SK-N-SH (cell line): ENCODE data around the gene PCDHGA11. TPM values are rescaled to one million over a fixed set of nuclear protein-coding genes. Genes with fewer than 3 reads are reported as not detected.

Source experiments
- CTCF ChIA-PET: fragments of 300-600, 350-600 bp; formaldehyde crosslinking; extraction: SDS; loops from one replicate; lab custom pipeline; 2021; lab: Yijun Ruan, JAX
- POLR2A ChIA-PET: fragments of 350-600 bp; sonication (Branson Sonifier 250); formaldehyde crosslinking; extraction: SDS; loops from one replicate; lab custom pipeline; 2020; ENCODE audit warnings: antibody characterized with exemption, inconsistent platforms; lab: Yijun Ruan, JAX
- DNase-seq: peaks from one replicate; pipeline ENCODE4 v3.0.0; 2012
- H2AFZ ChIP-seq: fragments of 200-600 bp; sonication (generic); 2 replicates; pipeline ENCODE4 v1.8.1; 2016; ENCODE audit warnings: antibody characterized with exemption, mild to moderate bottlenecking, low read depth
- H3F3A ChIP-seq: fragments of 200-600 bp; sonication (generic); replicated peaks from 2 replicates; pipeline ENCODE3; 2016; ENCODE audit warnings: antibody characterized with exemption, mild to moderate bottlenecking; ENCODE audit not compliant: insufficient read depth
- H3K27ac ChIP-seq, 2 experiments: fragments of 200-500 bp in 1 of 2; fragments of 200-600 bp in 1 of 2; sonication (Bioruptor generic) in 1 of 2; sonication (generic), shearing (Covaris generic) in 1 of 2; 2 replicates each; pipeline versions ENCODE4 v1.5.1 to v1.6.1; 2014 to 2016; ENCODE audit warnings: low read depth in 2 of 2, inconsistent platforms in 1 of 2, low read length in 1 of 2, mild to moderate bottlenecking in 1 of 2, mixed read lengths in 1 of 2
- H3K27me3 ChIP-seq: fragments of 200-600 bp; sonication (generic), shearing (Covaris generic); 2 replicates; pipeline ENCODE4 v1.6.1; 2016; ENCODE audit warnings: mixed run types; ENCODE audit not compliant: insufficient read depth
- H3K36me3 ChIP-seq, 2 experiments: fragments of 200-500 bp in 1 of 2; fragments of 200-600 bp in 1 of 2; sonication (Bioruptor generic) in 1 of 2; sonication (generic) in 1 of 2; replicated peaks in 1 of 2; 2 replicates each; pipeline versions ENCODE3 to v1.5.1; 2014 to 2016; ENCODE audit warnings: low read length in 1 of 2, mild to moderate bottlenecking in 1 of 2; ENCODE audit not compliant: insufficient read depth in 2 of 2, control insufficient read depth in 1 of 2
- H3K4me1 ChIP-seq, 2 experiments: fragments of 200-500 bp in 1 of 2; fragments of 200-600 bp in 1 of 2; sonication (Bioruptor generic) in 1 of 2; sonication (generic), shearing (Covaris generic) in 1 of 2; 2 replicates each; pipeline versions ENCODE4 v1.5.1 to v1.6.1; 2014 to 2016; ENCODE audit warnings: low read depth in 1 of 2, low read length in 1 of 2, mixed run types in 1 of 2; ENCODE audit not compliant: insufficient read depth in 2 of 2, control insufficient read depth in 1 of 2
- H3K4me2 ChIP-seq: fragments of 200-600 bp; sonication (generic), shearing (Covaris generic); 2 replicates; pipeline ENCODE4 v1.6.1; 2017; ENCODE audit warnings: mixed run types
- H3K4me3 ChIP-seq, 2 experiments: fragments of 200-500 bp in 1 of 2; fragments of 200-600 bp in 1 of 2; sonication (Bioruptor generic) in 1 of 2; sonication (generic), shearing (Covaris generic) in 1 of 2; 2 replicates each; pipeline versions ENCODE4 v1.5.1 to v1.8.1; 2014 to 2016; ENCODE audit warnings: low read depth in 2 of 2, inconsistent platforms in 1 of 2, low read length in 1 of 2, mild to moderate bottlenecking in 1 of 2, mixed read lengths in 1 of 2, moderate library complexity in 1 of 2
- H3K79me2 ChIP-seq: fragments of 200-600 bp; sonication (generic); 2 replicates; pipeline ENCODE4 v1.8.1; 2017; ENCODE audit warnings: mild to moderate bottlenecking; ENCODE audit not compliant: insufficient read depth
- H3K9ac ChIP-seq: fragments of 200-600 bp; sonication (generic); 2 replicates; pipeline ENCODE4 v1.6.1; 2017; ENCODE audit warnings: mixed run types
- H3K9me2 ChIP-seq: fragments of 200-600 bp; sonication (generic); 2 replicates; pipeline ENCODE4 v1.6.1; 2017; ENCODE audit warnings: mixed run types
- H3K9me3 ChIP-seq: fragments of 200-600 bp; sonication (generic); 2 replicates; pipeline ENCODE4 v1.6.1; 2017; ENCODE audit warnings: mixed run types, mild to moderate bottlenecking, moderate library complexity
- H4K20me1 ChIP-seq: fragments of 200-600 bp; sonication (generic); 2 replicates; pipeline ENCODE4 v1.6.1; 2017; ENCODE audit warnings: mild to moderate bottlenecking, mixed run types; ENCODE audit not compliant: insufficient read depth
- EZH2phosphoT487 ChIP-seq: fragments of 200-600 bp; sonication (generic); IDR thresholded peaks from 2 replicates; pipeline ENCODE4 v1.6.1; 2017; ENCODE audit warnings: low read depth, mixed run types, mild to moderate bottlenecking, antibody characterized with exemption, moderate library complexity, borderline replicate concordance
- FOSL2 ChIP-seq: IDR thresholded peaks from 2 replicates; pipeline ENCODE4 v1.4.0; 2012; ENCODE audit warnings: low read depth, mild to moderate bottlenecking, moderate library complexity, borderline replicate concordance
- FOXJ3 ChIP-seq: sonication (generic); formaldehyde crosslinking; IDR thresholded peaks from 2 replicates; pipeline ENCODE4 v1.5.1; 2020; ENCODE audit warnings: mild to moderate bottlenecking, missing genetic modification reagents
- FOXM1 ChIP-seq: IDR thresholded peaks from 2 replicates; pipeline ENCODE4 v1.4.0; 2012; ENCODE audit warnings: low read depth, mild to moderate bottlenecking
- GATA2 ChIP-seq: sonication (generic); formaldehyde crosslinking; IDR thresholded peaks from 2 replicates; pipeline ENCODE4 v1.5.0; 2020; ENCODE audit warnings: mild to moderate bottlenecking, missing genetic modification reagents
- JUND ChIP-seq: IDR thresholded peaks from 2 replicates; pipeline ENCODE4 v1.4.0; 2012
- MEF2A ChIP-seq: IDR thresholded peaks from 2 replicates; pipeline ENCODE4 v1.4.0; 2012; ENCODE audit warnings: low read depth, borderline replicate concordance
- MXI1 ChIP-seq: IDR thresholded peaks from 2 replicates; pipeline ENCODE4 v1.6.1; 2012; ENCODE audit warnings: mild to moderate bottlenecking, low read depth, low read length, improper control_type of control experiment
- POLR2AphosphoS5 ChIP-seq: IDR thresholded peaks from 2 replicates; pipeline ENCODE4 v1.6.1; 2012; ENCODE audit warnings: low read depth, low read length
- RCOR1 ChIP-seq: fragments of 150-350 bp; IDR thresholded peaks from 2 replicates; pipeline ENCODE4 v1.6.1; 2017; ENCODE audit warnings: antibody characterized with exemption, low read length
- RFX5 ChIP-seq: IDR thresholded peaks from 2 replicates; pipeline ENCODE4 v1.6.1; 2012; ENCODE audit warnings: mild to moderate bottlenecking, improper control_type of control experiment, low read length
- SMC3 ChIP-seq: IDR thresholded peaks from 2 replicates; pipeline ENCODE4 v1.6.1; 2012; ENCODE audit warnings: low read depth, low read length, improper control_type of control experiment
- TAF1 ChIP-seq: IDR thresholded peaks from 2 replicates; pipeline ENCODE4 v1.6.1; 2012; ENCODE audit warnings: low read depth, mild to moderate bottlenecking, low read length, moderate library complexity, borderline replicate concordance
- TCF12 ChIP-seq: IDR thresholded peaks from 2 replicates; pipeline ENCODE4 v1.4.0; 2012
- TEAD4 ChIP-seq: IDR thresholded peaks from 2 replicates; pipeline ENCODE4 v1.4.0; 2012; ENCODE audit warnings: mild to moderate bottlenecking, borderline replicate concordance; ENCODE audit not compliant: insufficient read depth
- YY1 ChIP-seq: IDR thresholded peaks from 2 replicates; pipeline ENCODE4 v1.4.0; 2012; ENCODE audit warnings: low read depth, mild to moderate bottlenecking
- ZBTB33 ChIP-seq: IDR thresholded peaks from 2 replicates; pipeline ENCODE4 v1.4.0; 2012; ENCODE audit warnings: low read depth, borderline replicate concordance
- WGBS: methylation state at CpG from one replicate; pipeline ENCODE4 v1.1.6; 2017; ENCODE audit warnings: low lambda C conversion rate; 5-methylcytosine and 5-hydroxymethylcytosine counted together
- polyA plus RNA-seq, 3 experiments: library from polyadenylated mRNA; depleted of rRNA; stranded (reverse); fragments of >200 nt; gene quantifications; 2 replicates each; pipeline ENCODE4 v1.2.3, GENCODE V29; 2012
- TF ChIP-seq, protein P1 (sequence below): fragments of 150-350 bp; IDR thresholded peaks from 2 replicates; pipeline ENCODE4 v1.6.1; 2017; ENCODE audit warnings: antibody characterized with exemption, low read length, low read depth, borderline replicate concordance
- TF ChIP-seq, protein P2 (sequence below): IDR thresholded peaks from 2 replicates; pipeline ENCODE4 v1.4.0; 2012; ENCODE audit warnings: low read depth

The PCDHGA11 gene
- polyA plus RNA-seq, 1 of the 3 experiments (the other 2 are of a cell fraction), result 0.18 TPM

GRCh38 chr5:141389153-141390042 is 31.5 kb upstream of the PCDHGA11 start:
- Histone ChIP-seq H3K4me1 (no peaks in the 10 kb centered on the region), H3K9me2 (no peaks in the 10 kb centered on the region), H3K79me2 (no peaks in the 10 kb centered on the region), H3K27ac (no peak overlapping the region), H3K9me3 (peaks cover 7% of the 10 kb centered on the region; the same call in 1 of the 2 replicates), H3K4me3 (no peak overlapping the region; a peak in 1 of 4 replicates), H3K9ac (no peak overlapping the region), H3K27me3 (no peaks in the 10 kb centered on the region), H3F3A (no peaks in the 10 kb centered on the region), H3K36me3 (peaks cover 0 to 19% of the 10 kb centered on the region in 2 experiments), H3K4me2 (no peak overlapping the region), H4K20me1 (no peaks in the 10 kb centered on the region), H2AFZ (no peak overlapping the region)
- ChIA-PET POLR2A (no interaction called here), CTCF (interaction anchor here (1.1 to 2.4 kb wide), 3 partner anchors 135 to 515 kb away, joined by 3 to 11 read pairs (median 4); no protein-coding TSS in a partner anchor)
- WGBS, result 83% methylated on average over 50 of the region's 77 CpGs
- DNase-seq, result no peak
- TF ChIP-seq EZH2phosphoT487, result no peak
- TF ChIP-seq MXI1, result no peak
- TF ChIP-seq RCOR1, result no peak
- no peak for TF ChIP-seq ZBTB33
- TF ChIP-seq FOSL2, result no peak
- no peak for TF ChIP-seq POLR2AphosphoS5
- no peak for TF ChIP-seq MEF2A
- no peak for TF ChIP-seq SMC3
- no peak for TF ChIP-seq RFX5
- TF ChIP-seq, protein P1, sequence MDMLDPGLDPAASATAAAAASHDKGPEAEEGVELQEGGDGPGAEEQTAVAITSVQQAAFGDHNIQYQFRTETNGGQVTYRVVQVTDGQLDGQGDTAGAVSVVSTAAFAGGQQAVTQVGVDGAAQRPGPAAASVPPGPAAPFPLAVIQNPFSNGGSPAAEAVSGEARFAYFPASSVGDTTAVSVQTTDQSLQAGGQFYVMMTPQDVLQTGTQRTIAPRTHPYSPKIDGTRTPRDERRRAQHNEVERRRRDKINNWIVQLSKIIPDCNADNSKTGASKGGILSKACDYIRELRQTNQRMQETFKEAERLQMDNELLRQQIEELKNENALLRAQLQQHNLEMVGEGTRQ, result no peak
- TF ChIP-seq, protein P2, sequence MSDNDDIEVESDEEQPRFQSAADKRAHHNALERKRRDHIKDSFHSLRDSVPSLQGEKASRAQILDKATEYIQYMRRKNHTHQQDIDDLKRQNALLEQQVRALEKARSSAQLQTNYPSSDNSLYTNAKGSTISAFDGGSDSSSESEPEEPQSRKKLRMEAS, result no peak
- no peak for TF ChIP-seq FOXM1
- TF ChIP-seq FOXJ3 (CRISPR knock-in tag), result no peak
- no peak for TF ChIP-seq TAF1
- TF ChIP-seq TEAD4, result no peak
- no peak for TF ChIP-seq YY1
- no peak for TF ChIP-seq TCF12
- no peak for TF ChIP-seq GATA2 (CRISPR knock-in tag)
- TF ChIP-seq JUND, result no peak
